Measurements from ENCODE around the gene CYP2A6. TPM values are rescaled to one million over a fixed set of nuclear protein-coding genes. Genes with fewer than 3 reads are reported as not detected.

Gene CYP2A6
- total RNA-seq, 2 donors from 2014 or later, result not detected

DNA sequence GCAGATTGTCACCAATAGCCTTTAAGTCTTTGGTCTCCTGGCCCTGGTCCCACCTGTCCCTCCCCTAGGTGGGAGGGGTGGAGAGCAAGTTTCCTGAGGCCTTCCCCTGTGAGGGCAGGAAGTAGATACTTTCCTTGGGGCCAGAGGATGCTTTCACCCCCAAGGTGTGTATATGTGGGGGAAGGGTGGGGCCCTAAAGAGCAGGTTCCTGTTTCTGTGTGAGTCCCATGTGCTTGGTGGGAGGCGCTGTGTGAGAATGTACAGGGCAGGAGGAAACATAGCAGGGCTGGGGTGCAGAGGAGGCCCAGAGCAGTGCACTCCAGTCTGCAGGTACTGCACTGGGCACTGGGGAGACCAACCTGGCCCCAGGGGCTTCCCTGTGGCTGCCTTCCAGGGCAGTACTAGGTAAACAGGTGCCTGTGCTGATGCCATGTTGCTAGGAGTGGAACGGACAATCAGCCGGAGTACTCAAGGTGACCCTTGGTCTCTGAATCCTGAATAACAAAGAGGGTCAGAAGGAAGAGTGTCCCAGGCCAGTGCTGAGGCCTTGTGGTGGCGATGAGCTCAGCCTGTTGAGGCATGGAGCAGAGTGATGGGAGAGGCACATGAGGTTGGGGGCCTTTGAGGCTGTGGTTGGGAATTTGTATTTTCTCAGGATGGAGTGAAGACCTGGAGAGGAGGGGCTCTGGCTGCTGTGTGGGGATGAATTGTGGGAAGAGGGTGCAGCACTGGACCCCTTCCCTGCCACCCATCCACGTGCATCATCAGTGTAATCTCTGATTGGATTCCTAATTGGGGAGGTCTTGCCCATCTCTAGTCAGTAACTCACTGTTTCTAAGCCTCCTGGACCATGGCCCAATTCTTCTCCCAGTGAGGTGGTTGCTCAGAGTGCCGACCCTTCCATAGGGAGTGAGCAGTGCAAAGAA, 46.1 kb downstream of the CYP2A6 start:
- H3K4me3 ChIP-seq, result no peak overlapping the region
- H3K27ac ChIP-seq, result peak overlapping the region; percentile 58 to 69 (median 68)
- ATAC-seq, result no peak

DNA sequence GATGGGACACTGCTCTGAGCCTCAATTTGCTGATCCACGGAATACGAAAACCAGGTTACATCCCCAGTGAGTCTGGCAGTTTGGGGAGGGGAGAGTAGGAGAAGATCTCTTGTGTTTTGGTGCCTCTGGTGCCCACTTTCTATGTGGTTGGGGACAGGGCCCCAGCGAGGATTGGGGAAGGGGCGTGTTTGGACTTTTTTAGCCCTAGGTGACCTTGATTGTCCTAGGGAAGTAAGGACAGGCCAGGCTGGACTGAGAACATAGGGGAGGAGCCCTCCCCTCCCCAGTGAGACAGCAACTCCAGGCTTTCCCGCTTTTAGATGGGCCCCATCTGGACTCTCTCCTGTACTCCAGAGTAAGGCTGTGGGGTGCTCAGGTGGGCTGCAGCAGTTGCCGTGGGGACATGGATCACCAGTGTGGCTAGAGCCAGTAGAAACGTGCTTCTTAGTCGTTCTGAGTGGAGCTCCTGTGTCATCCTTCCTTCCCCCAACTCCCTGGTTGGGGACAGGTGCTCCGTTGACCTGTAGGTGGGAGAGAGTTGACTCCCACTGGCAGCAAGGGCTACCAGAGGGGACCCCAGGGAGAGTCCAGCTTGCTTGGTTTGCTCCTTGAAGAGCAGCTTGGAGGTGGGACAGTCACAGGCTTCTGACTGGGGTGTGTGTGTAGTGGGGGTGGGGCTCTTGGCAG, 46.9 kb downstream of the CYP2A6 start:
- no peak for TF ChIP-seq POLR2A (IDR thresholded peaks at IDR 0.05)
- TF ChIP-seq, protein P1, sequence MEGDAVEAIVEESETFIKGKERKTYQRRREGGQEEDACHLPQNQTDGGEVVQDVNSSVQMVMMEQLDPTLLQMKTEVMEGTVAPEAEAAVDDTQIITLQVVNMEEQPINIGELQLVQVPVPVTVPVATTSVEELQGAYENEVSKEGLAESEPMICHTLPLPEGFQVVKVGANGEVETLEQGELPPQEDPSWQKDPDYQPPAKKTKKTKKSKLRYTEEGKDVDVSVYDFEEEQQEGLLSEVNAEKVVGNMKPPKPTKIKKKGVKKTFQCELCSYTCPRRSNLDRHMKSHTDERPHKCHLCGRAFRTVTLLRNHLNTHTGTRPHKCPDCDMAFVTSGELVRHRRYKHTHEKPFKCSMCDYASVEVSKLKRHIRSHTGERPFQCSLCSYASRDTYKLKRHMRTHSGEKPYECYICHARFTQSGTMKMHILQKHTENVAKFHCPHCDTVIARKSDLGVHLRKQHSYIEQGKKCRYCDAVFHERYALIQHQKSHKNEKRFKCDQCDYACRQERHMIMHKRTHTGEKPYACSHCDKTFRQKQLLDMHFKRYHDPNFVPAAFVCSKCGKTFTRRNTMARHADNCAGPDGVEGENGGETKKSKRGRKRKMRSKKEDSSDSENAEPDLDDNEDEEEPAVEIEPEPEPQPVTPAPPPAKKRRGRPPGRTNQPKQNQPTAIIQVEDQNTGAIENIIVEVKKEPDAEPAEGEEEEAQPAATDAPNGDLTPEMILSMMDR (IDR thresholded peaks at IDR 0.05), result no peak
- WGBS, 2 donors, result 47 to 57% methylated on average over 4 to 9 of the region's 9 CpGs
- no peaks in the 10 kb centered on the region for H3K9me3 ChIP-seq
- no peaks in the 10 kb centered on the region for H3K36me3 ChIP-seq (replicated peaks in 1 of 2; ENCODE audit: insufficient read depth in 1 of 2, low read depth in 2 of 2)
- no peaks in the 10 kb centered on the region for H3K27me3 ChIP-seq
- peak overlapping the region; percentile 61 to 69 (median 68) for H3K27ac ChIP-seq
- H3K4me3 ChIP-seq, result no peak overlapping the region
- DNase-seq (no peak), ATAC-seq (no peak)
- peaks cover 74% of the 10 kb centered on the region for H3K4me1 ChIP-seq
- intact Hi-C loops (cut with DNase I), result no loop called here

More for the DNA sequence above, 46.1 kb downstream of the CYP2A6 start:
- peak; percentile 70 to 90 (median 82) for DNase-seq
- 52% methylated on average over 6 of the region's 6 CpGs for WGBS, 2 donors
- intact Hi-C loops (cut with DNase I), result no loop called here
- peaks cover 74% of the 10 kb centered on the region for H3K4me1 ChIP-seq
- H3K9me3 ChIP-seq, result no peaks in the 10 kb centered on the region
- H3K36me3 ChIP-seq (replicated peaks in 1 of 2; ENCODE audit: insufficient read depth in 1 of 2, low read depth in 2 of 2), result no peaks in the 10 kb centered on the region
- TF ChIP-seq, protein P1 (IDR thresholded peaks at IDR 0.05), result no peak
- no peak for TF ChIP-seq POLR2A (IDR thresholded peaks at IDR 0.05)
- no peaks in the 10 kb centered on the region for H3K27me3 ChIP-seq

DNA sequence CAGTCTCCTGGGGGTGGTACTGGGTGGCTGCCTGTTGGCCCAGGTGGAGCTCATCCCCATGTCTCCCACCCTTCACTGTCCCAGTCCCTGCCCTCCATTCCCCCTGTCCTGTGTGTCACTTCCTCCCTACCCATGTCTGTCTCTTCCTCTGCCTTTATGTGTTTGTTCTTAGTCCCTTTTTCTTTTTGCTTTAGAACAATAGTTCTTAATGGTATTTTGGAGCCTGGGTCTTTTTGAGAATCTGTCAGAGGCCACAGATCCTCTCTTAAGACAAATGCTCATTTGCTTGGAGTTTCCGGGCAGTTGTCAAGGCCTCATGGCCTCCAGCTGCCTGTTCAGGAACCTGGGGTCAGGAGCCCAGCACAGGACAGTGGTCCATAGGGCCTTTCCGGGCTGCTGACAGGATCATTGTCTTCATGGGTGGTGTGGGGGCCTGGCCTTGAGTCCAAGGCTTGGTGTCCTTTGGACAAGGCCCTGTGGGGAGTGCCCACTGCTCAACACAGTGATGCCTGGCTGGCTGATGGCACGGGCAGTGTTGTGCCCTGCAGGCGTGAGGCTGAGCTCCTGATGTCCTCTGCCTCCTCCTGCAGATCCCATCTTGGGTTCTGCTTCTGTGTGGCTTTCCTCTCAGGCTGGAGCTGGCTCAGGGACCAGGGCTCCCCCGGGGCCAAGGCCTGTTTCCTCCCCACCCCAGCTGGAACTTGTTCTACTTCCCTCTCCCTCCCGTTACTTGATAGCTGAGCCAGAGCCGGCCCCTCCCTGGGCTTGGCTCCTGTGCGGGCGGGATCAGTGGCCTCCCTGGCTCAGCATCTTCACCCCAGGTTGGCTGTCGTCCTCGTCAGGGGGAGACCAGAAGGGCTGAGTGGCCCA, 47.7 kb downstream of the CYP2A6 start:
- ATAC-seq (no peak), DNase-seq (peak in 2 of 4 donors; percentile 52)
- Histone ChIP-seq H3K4me1 (peaks cover 82% of the 10 kb centered on the region), H3K9me3 (no peaks in the 10 kb centered on the region), H3K27ac (peak overlapping the region; percentile 61 to 69 (median 68)), H3K36me3 (replicated peaks in 1 of 2; ENCODE audit: insufficient read depth in 1 of 2, low read depth in 2 of 2) (no peaks in the 10 kb centered on the region), H3K27me3 (no peaks in the 10 kb centered on the region), H3K4me3 (no peak overlapping the region)
- WGBS, 2 donors, result 14 to 25% methylated on average over 6 to 10 of the region's 11 CpGs
- TF ChIP-seq, protein P1 (IDR thresholded peaks at IDR 0.05), result no peak
- no peak for TF ChIP-seq POLR2A (IDR thresholded peaks at IDR 0.05)
- intact Hi-C loops (cut with DNase I), result no loop called here

DNA sequence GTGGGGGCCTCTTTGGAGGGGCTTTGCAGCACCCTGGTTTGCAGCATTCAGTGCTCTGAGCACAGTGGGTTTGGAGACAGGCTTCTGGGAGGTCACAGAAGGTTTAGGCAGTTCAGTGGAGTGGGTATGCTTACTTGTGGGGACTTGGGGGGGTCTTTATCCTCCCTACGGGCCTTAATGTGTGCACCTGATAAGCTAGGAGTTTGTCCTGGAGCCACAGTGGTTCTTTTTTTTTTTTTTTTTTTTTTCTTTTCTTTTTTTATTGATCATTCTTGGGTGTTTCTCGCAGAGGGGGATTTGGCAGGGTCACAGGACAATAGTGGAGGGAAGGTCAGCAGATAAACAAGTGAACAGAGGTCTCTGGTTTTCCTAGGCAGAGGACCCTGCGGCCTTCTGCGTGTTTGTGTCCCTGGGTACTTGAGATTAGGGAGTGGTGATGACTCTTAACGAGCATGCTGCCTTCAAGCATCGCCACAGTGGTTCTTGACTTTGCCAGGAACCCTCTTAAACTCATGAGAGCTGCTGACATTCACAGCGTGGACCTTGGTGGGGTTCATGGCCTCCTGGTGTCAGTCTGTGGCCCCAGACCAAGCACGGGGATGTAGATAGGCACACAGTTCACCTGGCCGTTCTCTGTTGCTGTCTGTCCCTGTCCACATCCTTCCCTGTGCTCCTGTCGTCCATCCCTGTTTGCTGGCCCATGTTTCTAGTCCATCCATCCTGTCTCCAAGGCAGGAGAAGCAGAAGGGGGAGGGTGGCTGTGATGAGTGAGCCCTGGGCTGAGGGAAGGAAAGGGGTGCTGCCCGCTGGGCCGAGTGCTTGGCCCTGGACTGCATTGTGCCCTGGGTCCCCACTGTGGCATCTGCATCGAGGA, 48.6 kb downstream of the CYP2A6 start:
- no peak overlapping the region for H3K4me3 ChIP-seq
- no peak for TF ChIP-seq POLR2A (IDR thresholded peaks at IDR 0.05)
- TF ChIP-seq, protein P1 (IDR thresholded peaks at IDR 0.05), result no peak
- H3K4me1 ChIP-seq, result peaks cover 76% of the 10 kb centered on the region
- H3K36me3 ChIP-seq (replicated peaks in 1 of 2; ENCODE audit: insufficient read depth in 1 of 2, low read depth in 2 of 2), result no peaks in the 10 kb centered on the region
- no peaks in the 10 kb centered on the region for H3K27me3 ChIP-seq
- DNase-seq (no peak), ATAC-seq (no peak)
- intact Hi-C loops (cut with DNase I), result no loop called here
- no peaks in the 10 kb centered on the region for H3K9me3 ChIP-seq
- H3K27ac ChIP-seq, result peak overlapping the region in 3 of 4 donors; percentile 3 to 69 (median 67)
- 41 to 54% methylated on average over 9 to 13 of the region's 13 CpGs for WGBS, 2 donors

All from body of pancreas (tissue), 4 donors.